ENCODE data around the gene S100A6.

DNA sequence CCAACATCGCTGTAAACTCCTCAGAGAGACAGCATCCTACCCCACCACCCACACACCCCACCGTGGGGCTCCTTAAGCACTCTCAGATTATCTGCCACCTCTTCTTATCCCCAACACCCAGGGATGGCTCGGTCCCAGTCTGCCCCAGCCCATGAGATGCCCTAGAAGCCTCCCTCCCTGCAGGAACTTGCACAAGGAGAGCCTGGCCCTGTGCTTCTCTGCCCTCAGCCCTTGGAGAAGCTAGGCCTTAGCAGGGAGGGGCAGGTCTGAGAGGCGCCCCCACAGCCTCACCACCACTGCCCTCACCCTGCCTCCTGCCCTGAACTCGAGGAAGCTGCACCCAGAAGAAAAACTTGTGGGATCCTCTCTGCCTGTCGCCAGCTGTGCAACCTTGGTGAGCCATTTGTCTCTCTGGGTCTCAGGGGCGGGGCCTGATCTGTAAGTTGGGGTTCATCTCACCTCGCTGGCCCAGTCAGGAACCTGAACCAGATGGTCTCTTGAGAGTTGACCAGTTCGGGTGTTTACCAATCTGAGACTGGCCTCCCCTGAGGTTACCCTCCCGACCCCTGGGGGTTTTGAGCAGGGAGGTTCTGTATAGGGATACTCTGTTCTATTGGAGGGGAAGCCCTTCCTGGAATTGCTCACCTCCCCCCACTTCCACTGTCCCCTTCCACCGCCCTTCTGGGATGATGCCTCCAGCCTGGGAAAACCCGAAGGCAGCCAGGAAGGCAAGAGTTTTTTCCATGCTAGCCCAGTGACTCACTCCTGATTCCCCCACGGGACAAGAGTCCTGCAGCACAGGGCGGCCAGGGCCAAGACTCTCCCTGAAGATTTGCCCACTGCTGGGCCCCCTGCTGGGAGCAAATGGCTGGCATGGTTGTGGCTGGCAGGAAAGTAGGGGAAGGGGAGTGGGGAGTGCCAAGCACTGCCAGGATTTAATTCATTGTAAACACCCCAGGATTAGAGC is 13.2 kb upstream of the S100A6 start, which contains the start of gene S100A3:
- TF ChIP-seq, protein P1, sequence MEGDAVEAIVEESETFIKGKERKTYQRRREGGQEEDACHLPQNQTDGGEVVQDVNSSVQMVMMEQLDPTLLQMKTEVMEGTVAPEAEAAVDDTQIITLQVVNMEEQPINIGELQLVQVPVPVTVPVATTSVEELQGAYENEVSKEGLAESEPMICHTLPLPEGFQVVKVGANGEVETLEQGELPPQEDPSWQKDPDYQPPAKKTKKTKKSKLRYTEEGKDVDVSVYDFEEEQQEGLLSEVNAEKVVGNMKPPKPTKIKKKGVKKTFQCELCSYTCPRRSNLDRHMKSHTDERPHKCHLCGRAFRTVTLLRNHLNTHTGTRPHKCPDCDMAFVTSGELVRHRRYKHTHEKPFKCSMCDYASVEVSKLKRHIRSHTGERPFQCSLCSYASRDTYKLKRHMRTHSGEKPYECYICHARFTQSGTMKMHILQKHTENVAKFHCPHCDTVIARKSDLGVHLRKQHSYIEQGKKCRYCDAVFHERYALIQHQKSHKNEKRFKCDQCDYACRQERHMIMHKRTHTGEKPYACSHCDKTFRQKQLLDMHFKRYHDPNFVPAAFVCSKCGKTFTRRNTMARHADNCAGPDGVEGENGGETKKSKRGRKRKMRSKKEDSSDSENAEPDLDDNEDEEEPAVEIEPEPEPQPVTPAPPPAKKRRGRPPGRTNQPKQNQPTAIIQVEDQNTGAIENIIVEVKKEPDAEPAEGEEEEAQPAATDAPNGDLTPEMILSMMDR (IDR thresholded peaks at IDR 0.05 in 2 of 3, conservative IDR thresholded peaks at IDR 0.05 in 1 of 3; ENCODE audit: borderline replicate concordance in 1 of 3, insufficient read depth in 1 of 3, low read depth in 2 of 3, low read length in 2 of 3), result 0 out of 6 replicates have a peak, but pooled peaks of 1 of the 3 experiments have one; percentile 14
- peak; percentile 20; the same call in 1 of the 2 replicates for TF ChIP-seq ZFX (IDR thresholded peaks at IDR 0.05)
- TF ChIP-seq EZH2phosphoT487 (IDR thresholded peaks at IDR 0.05; ENCODE audit: borderline replicate concordance), result no peak
- TF ChIP-seq SP1 (IDR thresholded peaks at IDR 0.05; ENCODE audit: low read depth), result no peak
- peak; percentile 60 for TF ChIP-seq POLR2AphosphoS5 (IDR thresholded peaks at IDR 0.05; ENCODE audit: low read depth, low read length)
- TF ChIP-seq EZH2 (IDR thresholded peaks at IDR 0.05), result no peak
- TF ChIP-seq, protein P2, sequence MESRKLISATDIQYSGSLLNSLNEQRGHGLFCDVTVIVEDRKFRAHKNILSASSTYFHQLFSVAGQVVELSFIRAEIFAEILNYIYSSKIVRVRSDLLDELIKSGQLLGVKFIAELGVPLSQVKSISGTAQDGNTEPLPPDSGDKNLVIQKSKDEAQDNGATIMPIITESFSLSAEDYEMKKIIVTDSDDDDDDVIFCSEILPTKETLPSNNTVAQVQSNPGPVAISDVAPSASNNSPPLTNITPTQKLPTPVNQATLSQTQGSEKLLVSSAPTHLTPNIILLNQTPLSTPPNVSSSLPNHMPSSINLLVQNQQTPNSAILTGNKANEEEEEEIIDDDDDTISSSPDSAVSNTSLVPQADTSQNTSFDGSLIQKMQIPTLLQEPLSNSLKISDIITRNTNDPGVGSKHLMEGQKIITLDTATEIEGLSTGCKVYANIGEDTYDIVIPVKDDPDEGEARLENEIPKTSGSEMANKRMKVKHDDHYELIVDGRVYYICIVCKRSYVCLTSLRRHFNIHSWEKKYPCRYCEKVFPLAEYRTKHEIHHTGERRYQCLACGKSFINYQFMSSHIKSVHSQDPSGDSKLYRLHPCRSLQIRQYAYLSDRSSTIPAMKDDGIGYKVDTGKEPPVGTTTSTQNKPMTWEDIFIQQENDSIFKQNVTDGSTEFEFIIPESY (IDR thresholded peaks at IDR 0.05; ENCODE audit: extremely low read depth, insufficient replicate concordance, low read length), result no peak

Data from HCT116 (cell line).